Liver (tissue), 3 donors: ENCODE results near the gene CDH4.

Source experiments
- GABPA ChIP-seq, 2 donors: IDR thresholded peaks in 1 of 2; conservative IDR thresholded peaks in 1 of 2; 2 replicates each; pipeline ENCODE4 v1.6.1; 2016; ENCODE audit warnings: antibody characterized with exemption in 2 of 2, mild to moderate bottlenecking in 1 of 2, moderate library complexity in 1 of 2
- RAD21 ChIP-seq, 2 donors: IDR thresholded peaks; 2 replicates each; pipeline ENCODE4 v1.6.1; 2016; ENCODE audit warnings: antibody characterized with exemption in 2 of 2, mild to moderate bottlenecking in 2 of 2
- TAF1 ChIP-seq: conservative IDR thresholded peaks from 2 replicates; pipeline ENCODE4 v1.6.1; 2016; ENCODE audit warnings: antibody characterized with exemption, mild to moderate bottlenecking
- TF ChIP-seq, protein P1 (sequence below): fragments of 150-350 bp; IDR thresholded peaks from 2 replicates; pipeline ENCODE4 v1.5.1; 2017; ENCODE audit warnings: improper control_type of control experiment, low read depth, low read length; ENCODE audit not compliant: missing input control
- TF ChIP-seq, protein P2 (sequence below): IDR thresholded peaks from 2 replicates; pipeline ENCODE4 v1.6.1; 2016; ENCODE audit warnings: antibody characterized with exemption, mild to moderate bottlenecking
- donor health status: healthy.
- donor health status: healthy.

DNA sequence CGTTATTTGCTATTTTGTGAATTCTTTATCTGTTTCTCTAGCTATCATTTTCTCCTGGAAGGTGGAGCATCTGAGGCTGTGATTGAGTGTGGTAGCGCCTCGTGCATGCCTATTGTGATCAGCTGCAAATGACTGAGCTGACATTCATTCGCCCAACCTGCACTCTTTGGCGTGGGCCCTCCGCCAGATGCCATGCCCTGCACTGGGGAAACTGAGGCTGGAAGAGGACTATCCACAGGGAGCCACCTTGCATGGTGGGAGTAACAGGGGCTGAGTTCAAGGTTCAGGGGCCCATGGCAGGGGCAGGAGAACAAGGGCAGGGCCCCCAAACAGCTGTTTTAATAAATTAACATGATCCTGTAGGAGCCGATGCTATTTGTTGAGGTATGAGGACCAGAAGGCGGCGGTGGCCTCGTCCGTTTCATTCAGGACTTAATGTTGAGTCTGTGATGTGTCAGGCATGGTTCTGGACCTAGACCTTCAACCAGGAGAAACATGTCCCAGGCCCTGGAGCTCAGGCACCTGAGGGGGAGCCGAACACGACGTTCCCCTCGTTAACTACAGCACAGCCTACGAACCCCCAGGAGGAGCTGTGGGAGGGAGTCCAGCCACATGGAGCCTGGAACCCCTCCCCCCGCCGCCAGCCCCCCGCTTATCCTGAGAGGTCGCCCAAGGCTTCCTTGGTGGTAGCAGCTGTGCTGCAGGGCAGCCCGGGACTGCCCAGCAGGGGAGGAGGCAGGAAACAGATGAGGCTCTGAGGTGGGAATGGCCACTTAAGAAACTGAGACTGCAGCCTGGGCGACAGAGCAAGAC lies 242.9 kb downstream of the CDH4 start:
- TF ChIP-seq RAD21 (IDR thresholded peaks at IDR 0.05) (no peak), TAF1 (no peak), GABPA (IDR thresholded peaks at IDR 0.05 in 1 of 2, conservative IDR thresholded peaks at IDR 0.05 in 1 of 2) (no peak)
- TF ChIP-seq, protein P1, sequence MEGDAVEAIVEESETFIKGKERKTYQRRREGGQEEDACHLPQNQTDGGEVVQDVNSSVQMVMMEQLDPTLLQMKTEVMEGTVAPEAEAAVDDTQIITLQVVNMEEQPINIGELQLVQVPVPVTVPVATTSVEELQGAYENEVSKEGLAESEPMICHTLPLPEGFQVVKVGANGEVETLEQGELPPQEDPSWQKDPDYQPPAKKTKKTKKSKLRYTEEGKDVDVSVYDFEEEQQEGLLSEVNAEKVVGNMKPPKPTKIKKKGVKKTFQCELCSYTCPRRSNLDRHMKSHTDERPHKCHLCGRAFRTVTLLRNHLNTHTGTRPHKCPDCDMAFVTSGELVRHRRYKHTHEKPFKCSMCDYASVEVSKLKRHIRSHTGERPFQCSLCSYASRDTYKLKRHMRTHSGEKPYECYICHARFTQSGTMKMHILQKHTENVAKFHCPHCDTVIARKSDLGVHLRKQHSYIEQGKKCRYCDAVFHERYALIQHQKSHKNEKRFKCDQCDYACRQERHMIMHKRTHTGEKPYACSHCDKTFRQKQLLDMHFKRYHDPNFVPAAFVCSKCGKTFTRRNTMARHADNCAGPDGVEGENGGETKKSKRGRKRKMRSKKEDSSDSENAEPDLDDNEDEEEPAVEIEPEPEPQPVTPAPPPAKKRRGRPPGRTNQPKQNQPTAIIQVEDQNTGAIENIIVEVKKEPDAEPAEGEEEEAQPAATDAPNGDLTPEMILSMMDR, result no peak
- TF ChIP-seq, protein P2, sequence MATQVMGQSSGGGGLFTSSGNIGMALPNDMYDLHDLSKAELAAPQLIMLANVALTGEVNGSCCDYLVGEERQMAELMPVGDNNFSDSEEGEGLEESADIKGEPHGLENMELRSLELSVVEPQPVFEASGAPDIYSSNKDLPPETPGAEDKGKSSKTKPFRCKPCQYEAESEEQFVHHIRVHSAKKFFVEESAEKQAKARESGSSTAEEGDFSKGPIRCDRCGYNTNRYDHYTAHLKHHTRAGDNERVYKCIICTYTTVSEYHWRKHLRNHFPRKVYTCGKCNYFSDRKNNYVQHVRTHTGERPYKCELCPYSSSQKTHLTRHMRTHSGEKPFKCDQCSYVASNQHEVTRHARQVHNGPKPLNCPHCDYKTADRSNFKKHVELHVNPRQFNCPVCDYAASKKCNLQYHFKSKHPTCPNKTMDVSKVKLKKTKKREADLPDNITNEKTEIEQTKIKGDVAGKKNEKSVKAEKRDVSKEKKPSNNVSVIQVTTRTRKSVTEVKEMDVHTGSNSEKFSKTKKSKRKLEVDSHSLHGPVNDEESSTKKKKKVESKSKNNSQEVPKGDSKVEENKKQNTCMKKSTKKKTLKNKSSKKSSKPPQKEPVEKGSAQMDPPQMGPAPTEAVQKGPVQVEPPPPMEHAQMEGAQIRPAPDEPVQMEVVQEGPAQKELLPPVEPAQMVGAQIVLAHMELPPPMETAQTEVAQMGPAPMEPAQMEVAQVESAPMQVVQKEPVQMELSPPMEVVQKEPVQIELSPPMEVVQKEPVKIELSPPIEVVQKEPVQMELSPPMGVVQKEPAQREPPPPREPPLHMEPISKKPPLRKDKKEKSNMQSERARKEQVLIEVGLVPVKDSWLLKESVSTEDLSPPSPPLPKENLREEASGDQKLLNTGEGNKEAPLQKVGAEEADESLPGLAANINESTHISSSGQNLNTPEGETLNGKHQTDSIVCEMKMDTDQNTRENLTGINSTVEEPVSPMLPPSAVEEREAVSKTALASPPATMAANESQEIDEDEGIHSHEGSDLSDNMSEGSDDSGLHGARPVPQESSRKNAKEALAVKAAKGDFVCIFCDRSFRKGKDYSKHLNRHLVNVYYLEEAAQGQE, result no peak
